ENCODE measurements around the gene WSCD2.

DNA sequence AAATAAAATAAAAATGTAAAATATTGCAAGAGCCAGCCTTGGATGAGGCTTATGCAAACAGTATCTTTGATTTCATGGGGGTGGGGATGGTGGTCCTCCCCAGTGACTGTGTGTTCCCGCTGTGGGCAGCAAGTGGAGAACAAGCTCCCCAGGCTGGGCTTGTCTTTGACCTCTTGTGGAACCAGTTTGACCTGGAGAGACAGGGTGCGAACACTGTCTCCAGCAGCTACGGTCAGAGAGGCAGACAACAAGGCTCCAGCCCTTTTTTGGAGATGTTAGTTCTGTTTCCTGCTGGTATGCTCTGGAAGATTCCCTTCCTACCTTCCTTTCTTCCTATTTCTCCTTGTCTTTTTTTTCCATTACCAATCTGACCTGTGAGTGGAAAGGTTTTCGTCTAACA is 21.8 kb upstream of the WSCD2 start:
- TF ChIP-seq SUZ12 (IDR thresholded peaks at IDR 0.05), result no peak
- TF ChIP-seq SP1 (IDR thresholded peaks at IDR 0.05), result no peak
- TF ChIP-seq ELF4 (IDR thresholded peaks at IDR 0.05), result no peak

All from HEK293T (cell line).